GM19395 (cell line): ENCODE data around the gene PPTC7.
"Not testable (repeated sequence)": the region's sequence is repeated elsewhere in the genome, so short reads cannot be mapped to it uniquely, and the experiment has no call there.

Source experiments
- ATAC-seq: cut with Tn5 transposase; IDR thresholded peaks from one replicate; pipeline ENCODE4 v1.9.1; 2021; ENCODE audit warnings: mild to moderate bottlenecking, moderate library complexity; ENCODE audit not compliant: unreplicated experiment

Gene PPTC7

DNA sequence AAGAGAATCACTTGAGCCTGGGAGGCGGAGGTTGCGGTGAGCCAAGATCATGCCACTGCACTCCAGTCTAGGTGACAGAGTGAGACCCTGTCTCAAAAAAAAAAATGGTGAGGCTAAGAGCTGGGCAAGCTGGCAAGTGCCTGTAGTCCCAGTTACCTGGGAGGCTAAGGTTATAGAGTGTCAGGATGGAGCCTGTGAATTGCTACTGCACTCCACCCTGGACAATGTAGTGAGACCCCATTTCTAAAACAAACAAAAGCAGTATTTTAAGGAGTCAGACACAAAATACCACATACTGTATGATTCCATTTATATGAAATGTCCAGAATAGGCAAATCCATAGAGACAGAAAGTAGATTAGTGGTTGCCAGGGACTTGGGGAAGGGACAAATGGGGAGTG, 4.0 kb upstream of the PPTC7 start:
- not testable (repeated sequence) for ATAC-seq

- ATAC-seq = no peak
These were observed 2.2 kb upstream of the PPTC7 start for GRCh38 chr12:110585231-110585799.

GRCh38 chr12:110582276-110583136, 612 bp downstream of the PPTC7 start:
- peak; percentile 29 for ATAC-seq

DNA sequence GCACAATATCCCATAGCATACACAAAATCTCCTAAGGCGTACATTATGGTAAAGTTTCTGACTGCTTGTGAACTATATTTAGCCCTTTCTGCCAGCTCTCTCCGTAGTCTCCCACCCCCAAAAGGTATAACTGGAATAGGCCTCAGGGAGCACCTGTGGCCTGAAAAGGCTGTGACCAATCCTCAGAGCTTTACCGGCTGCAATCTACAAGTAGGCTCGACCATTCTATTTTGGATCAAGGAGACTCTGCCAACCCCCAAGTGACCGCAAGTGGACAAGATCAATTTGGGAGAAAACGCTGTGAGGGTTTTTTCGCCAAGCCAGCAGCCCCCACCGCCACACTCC, 1.2 kb downstream of the PPTC7 start:
- ATAC-seq = no peak

GRCh38 chr12:110579535-110580253, 3.4 kb downstream of the PPTC7 start:
- ATAC-seq = no peak

DNA sequence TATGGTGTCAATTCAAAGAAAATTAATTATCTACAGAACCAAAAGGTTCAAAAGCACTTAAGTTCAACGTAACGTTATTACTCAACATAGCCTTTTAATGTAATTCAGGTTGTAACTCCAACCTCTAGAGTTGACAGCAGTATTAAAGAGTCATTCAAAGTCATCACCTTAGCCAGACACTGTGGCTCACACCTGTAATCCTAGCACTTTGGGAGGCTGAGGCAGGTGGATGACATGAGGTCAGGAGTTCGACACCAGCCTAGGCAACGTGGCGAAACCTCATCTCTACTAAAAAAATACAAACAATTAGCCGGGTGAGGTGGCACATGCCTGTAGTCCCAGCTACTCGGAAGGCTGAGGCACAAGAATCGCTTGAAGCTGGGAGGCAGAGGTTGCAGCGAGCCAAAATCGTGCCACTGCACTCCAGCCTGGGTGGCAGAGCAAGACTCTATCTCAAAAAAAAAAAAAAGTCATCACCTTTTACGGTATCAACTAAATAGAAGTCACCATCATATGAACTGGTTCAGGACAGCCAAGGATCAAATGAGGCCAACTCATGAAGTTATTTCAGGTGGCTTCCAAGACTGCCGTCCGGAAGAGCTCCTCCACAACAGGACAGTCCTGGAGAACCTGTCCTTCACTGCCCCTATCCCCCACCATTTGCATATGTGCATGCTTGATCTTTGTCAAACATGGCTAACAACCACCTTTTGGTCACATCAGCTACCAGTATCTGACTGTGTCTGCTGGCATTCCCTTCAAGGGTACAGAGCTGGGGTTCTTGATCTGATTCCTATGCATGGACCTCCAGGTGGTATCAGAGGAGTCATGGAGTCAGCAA, 4.2 kb downstream of the PPTC7 start:
- no peak for ATAC-seq

- ATAC-seq = peak; percentile 40
These were observed 5.0 kb downstream of the PPTC7 start for GRCh38 chr12:110577864-110578693.

DNA sequence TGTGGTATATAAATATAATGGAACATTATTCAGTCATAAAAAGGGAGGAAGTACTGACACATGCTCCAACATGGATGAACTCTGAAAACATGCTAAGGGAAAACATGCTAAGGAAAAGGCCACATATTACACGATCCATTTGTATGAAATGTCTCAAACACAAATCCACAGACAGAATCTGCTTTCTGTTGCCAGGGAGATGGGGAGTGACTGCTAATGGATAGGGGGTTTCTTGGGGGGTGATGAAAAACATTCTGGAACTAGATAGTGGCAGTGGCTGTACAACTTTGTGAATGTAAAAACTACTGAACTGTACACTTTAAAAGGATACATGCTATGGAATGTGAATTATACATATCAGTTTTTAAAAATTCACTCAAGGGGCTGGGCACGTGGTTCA, 6.6 kb downstream of the PPTC7 start:
- ATAC-seq = no peak

DNA sequence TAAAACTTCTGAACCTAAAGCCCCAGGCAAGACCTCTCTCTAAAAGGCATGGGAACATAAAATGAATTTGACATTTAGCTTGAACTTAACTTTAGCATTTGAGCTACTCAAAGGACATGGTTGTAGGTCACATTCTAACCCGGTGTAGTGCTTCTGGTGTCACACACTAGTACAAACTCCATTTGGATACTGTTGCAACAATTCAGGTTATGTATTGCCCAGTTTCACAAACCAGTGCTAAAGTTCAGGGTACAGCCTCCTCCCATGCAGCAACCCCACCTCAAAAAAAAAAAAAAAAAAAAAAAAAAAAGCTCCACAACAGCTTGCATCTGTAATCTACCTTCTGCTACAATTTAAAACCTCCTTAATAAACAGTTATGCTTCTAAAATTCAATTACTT, 7.8 kb downstream of the PPTC7 start:
- no peak for ATAC-seq

GRCh38 chr12:110574717-110575230, 8.3 kb downstream of the PPTC7 start:
- ATAC-seq = not testable (repeated sequence)

DNA sequence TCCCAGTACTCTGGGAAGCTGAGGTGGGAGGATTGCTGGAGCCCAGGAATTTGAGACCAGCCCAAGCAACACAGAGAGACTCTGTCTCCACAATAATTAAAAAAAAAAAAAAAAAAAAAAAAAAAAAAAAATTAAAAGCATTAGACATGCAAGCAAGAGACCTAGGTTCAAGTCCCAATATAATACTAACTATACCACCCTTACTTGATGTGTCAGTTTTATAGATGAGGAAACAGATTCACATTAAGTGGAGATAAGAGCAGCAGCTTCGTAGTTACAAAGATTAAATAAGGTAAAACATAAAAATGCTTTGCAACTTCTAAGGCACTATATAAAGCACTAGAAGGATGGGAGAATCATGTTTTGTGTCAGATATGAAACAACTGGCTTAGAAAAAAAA, 9.1 kb downstream of the PPTC7 start:
- ATAC-seq = no peak

DNA sequence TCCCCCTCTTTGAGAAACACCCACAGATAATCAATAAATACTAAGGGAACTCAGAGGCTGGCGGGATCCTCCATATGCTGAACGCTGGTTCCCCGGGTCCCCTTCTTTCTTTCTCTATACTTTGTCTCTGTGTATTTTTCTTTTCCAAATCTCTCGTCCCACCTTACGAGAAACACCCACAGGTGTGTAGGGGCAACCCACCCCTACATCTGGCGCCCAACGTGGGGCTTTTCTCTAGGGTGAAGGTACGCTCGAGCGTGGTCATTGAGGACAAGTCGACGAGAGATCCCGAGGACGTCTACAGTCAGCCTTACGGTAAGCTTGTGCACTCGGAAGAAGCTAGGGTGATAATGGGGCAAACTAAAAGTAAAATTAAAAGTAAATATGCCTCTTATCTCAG, 12.3 kb downstream of the PPTC7 start:
- ATAC-seq = not testable (repeated sequence)

- not testable (repeated sequence) for ATAC-seq
These were observed 13.3 kb downstream of the PPTC7 start for GRCh38 chr12:110569838-110570237.

GRCh38 chr12:110568752-110569151, 14.4 kb downstream of the PPTC7 start:
- no peak for ATAC-seq

DNA sequence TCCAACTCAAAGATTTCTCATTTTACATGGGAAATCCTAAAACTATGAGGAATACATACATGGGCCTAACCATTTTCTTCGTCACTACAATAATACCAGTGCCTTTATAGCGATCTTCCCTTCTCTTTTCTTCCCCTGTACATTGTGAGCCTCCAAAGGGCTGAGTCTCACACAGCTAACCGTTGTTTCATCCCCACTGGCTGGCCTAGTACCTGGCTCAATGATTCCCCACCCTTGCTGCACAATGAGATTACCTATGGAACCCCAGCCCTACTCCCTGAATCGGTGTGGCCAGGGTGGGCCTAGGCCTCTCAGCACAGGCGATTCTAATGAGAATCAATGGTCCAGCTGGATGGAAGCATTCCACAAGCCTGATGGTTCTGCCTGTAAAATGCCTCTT, 16.1 kb downstream of the PPTC7 start:
- ATAC-seq = no peak

GRCh38 chr12:110565894-110566871, 16.9 kb downstream of the PPTC7 start:
- no peak for ATAC-seq

- ATAC-seq = no peak
These were observed 18.6 kb downstream of the PPTC7 start for GRCh38 chr12:110564471-110564991.

DNA sequence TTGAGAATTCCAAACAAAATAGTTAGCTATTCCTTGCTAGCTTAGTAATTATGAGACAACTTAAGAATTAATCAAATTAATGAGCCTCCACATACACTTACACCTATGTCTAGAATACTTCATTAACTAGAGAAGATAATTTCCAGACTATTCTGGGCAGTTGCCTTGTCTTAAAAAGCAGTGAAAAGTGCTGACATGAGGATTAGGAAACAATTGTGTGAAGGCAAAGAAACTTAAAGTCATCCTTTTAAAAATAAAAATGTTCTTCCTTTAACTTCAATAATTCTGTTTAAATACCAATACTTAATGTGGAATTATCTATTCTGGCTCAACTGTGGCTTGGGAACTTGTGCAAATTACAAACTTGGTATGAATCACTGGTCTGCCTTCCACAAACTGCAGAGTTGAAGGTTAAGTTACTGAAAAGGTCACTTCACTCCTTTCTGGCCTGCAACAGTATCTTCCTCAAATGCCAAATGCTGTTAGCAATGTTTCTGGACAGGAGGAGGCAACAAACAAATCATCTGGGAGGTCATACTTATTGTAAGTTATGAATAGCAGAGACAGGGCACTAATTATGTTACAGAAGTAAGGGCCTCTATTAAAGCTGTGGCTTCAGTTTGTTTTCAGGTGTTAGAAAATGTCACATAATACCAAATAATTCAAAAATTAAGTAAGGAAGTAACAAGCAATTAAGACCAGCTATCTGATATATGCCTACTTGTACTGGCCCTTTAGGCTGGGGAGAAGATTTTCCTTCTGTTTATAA, 19.2 kb downstream of the PPTC7 start:
- no peak for ATAC-seq
